T follicular helper cell (primary cell): ENCODE measurements around the gene ZNF683.

Experiments used
- DNase-seq: peaks from one replicate; pipeline ENCODE4 v3.0.0-alpha.2; 2020; ENCODE audit warnings: low read depth

Gene ZNF683

GRCh38 chr1:26358411-26359384 lies 13.9 kb downstream of the ZNF683 start:
- peak; percentile 76 for DNase-seq

GRCh38 chr1:26357121-26357602 lies 15.4 kb downstream of the ZNF683 start:
- DNase-seq, result no peak

- DNase-seq, result no peak
Measured at GRCh38 chr1:26356106-26356505, 16.4 kb downstream of the ZNF683 start.

GRCh38 chr1:26354972-26355371 lies 17.6 kb downstream of the ZNF683 start:
- DNase-seq, result no peak

GRCh38 chr1:26353976-26354820 lies 18.4 kb downstream of the ZNF683 start, which contains the start of gene CRYBG2:
Gene CRYBG2 (minus strand): TSS chr1:26354130. CDS start chr1:26346657, 7,473 bp downstream.
- DNase-seq, result no peak

GRCh38 chr1:26353210-26353859 lies 19.2 kb downstream of the ZNF683 start:
- no peak for DNase-seq

- DNase-seq, result no peak
Measured at GRCh38 chr1:26352338-26352679, 20.2 kb downstream of the ZNF683 start.

- no peak for DNase-seq
Measured at GRCh38 chr1:26351590-26352337, 20.8 kb downstream of the ZNF683 start.

- no peak for DNase-seq
Measured at GRCh38 chr1:26350701-26351589, 21.6 kb downstream of the ZNF683 start.

- DNase-seq, result no peak
Measured at GRCh38 chr1:26350343-26350700, 22.2 kb downstream of the ZNF683 start.

GRCh38 chr1:26349877-26350244 lies 22.7 kb downstream of the ZNF683 start:
- DNase-seq, result no peak

GRCh38 chr1:26349188-26349876 lies 23.2 kb downstream of the ZNF683 start:
- DNase-seq, result no peak

GRCh38 chr1:26346274-26347033 lies 26.1 kb downstream of the ZNF683 start:
- no peak for DNase-seq

- DNase-seq, result no peak
Measured at GRCh38 chr1:26345718-26346117, 26.8 kb downstream of the ZNF683 start.

- DNase-seq, result no peak
Measured at GRCh38 chr1:26344147-26344920, 28.2 kb downstream of the ZNF683 start.

- DNase-seq, result no peak
Measured at GRCh38 chr1:26340047-26340481, 32.5 kb downstream of the ZNF683 start.

- no peak for DNase-seq
Measured at GRCh38 chr1:26338670-26339069, 33.9 kb downstream of the ZNF683 start.

- no peak for DNase-seq
Measured at GRCh38 chr1:26337625-26338024, 34.9 kb downstream of the ZNF683 start.
